Keratinocyte (primary cell): ENCODE results near the gene TTPAL. TPM values are rescaled to one million over a fixed set of nuclear protein-coding genes. Genes with fewer than 3 reads are reported as not detected.

Experiments used
- DNase-seq: peaks from one replicate; pipeline ENCODE4 v3.0.0-alpha.2; 2011; ENCODE audit warnings: low read depth, missing footprints, low spot score
- FAIRE-seq: peaks from 2 replicates; lab custom pipeline; 2011; peaks lifted over from hg19 to GRCh38; lab: Jason Lieb, UNC
- H2AFZ ChIP-seq: 2 replicates; pipeline ENCODE4 v1.6.0; 2012; ENCODE audit warnings: low read length, control low read depth, inconsistent platforms; ENCODE audit not compliant: control insufficient read depth
- H3K27ac ChIP-seq: 2 replicates; pipeline ENCODE4 v1.5.1; 2011; ENCODE audit warnings: low read length; ENCODE audit not compliant: control insufficient read depth, insufficient read depth
- H3K27me3 ChIP-seq: 3 replicates; pipeline ENCODE4 v1.6.0; 2011; ENCODE audit warnings: low read length; ENCODE audit not compliant: control insufficient read depth, insufficient read depth; ENCODE audit errors: extremely low read depth
- H3K36me3 ChIP-seq, 2 experiments: 2 replicates in 1 of 2; 3 replicates in 1 of 2; pipeline ENCODE4 v1.5.1; 2011; ENCODE audit warnings: low read length in 2 of 2, mild to moderate bottlenecking in 1 of 2; ENCODE audit not compliant: control insufficient read depth in 2 of 2, insufficient read depth in 2 of 2; ENCODE audit errors: extremely low read depth in 1 of 2
- H3K4me1 ChIP-seq: 3 replicates; pipeline ENCODE4 v1.5.1; 2011; ENCODE audit warnings: low read length; ENCODE audit not compliant: control insufficient read depth, insufficient read depth; ENCODE audit errors: extremely low read depth
- H3K4me2 ChIP-seq: 3 replicates; pipeline ENCODE4 v1.6.0; 2011; ENCODE audit warnings: low read depth, low read length; ENCODE audit not compliant: control insufficient read depth, insufficient read depth; ENCODE audit errors: extremely low read depth
- H3K4me3 ChIP-seq, 3 experiments: fragments of 200-600 bp in 1 of 3; sonication (generic) in 1 of 3; 2 replicates in 2 of 3; 3 replicates in 1 of 3; pipeline ENCODE4 v1.5.1; 2011 to 2016; ENCODE audit warnings: low read length in 3 of 3, mild to moderate bottlenecking in 3 of 3, control low read depth in 2 of 3, inconsistent platforms in 1 of 3, low read depth in 1 of 3, mixed read lengths in 1 of 3, mixed run types in 1 of 3, moderate library complexity in 1 of 3; ENCODE audit not compliant: control insufficient read depth in 2 of 3, insufficient read depth in 2 of 3; ENCODE audit errors: extremely low read depth in 1 of 3
- H3K79me2 ChIP-seq: 2 replicates; pipeline ENCODE4 v1.6.0; 2012; ENCODE audit warnings: low read length; ENCODE audit not compliant: control insufficient read depth, insufficient read depth
- H3K9ac ChIP-seq: 3 replicates; pipeline ENCODE4 v1.6.0; 2011; ENCODE audit warnings: low read length; ENCODE audit not compliant: control insufficient read depth, insufficient read depth; ENCODE audit errors: extremely low read depth
- H3K9me1 ChIP-seq: 3 replicates; pipeline ENCODE4 v1.6.0; 2011; ENCODE audit warnings: low read length; ENCODE audit not compliant: control insufficient read depth, insufficient read depth; ENCODE audit errors: extremely low read depth
- H3K9me3 ChIP-seq: 2 replicates; pipeline ENCODE4 v1.5.1; 2012; ENCODE audit warnings: low read depth, low read length; ENCODE audit not compliant: control insufficient read depth
- H4K20me1 ChIP-seq: 3 replicates; pipeline ENCODE4 v1.6.0; 2011; ENCODE audit warnings: low read length; ENCODE audit not compliant: control insufficient read depth, insufficient read depth; ENCODE audit errors: extremely low read depth
- EZH2 ChIP-seq: IDR thresholded peaks from one replicate; pipeline ENCODE4 v1.6.1; 2012; ENCODE audit warnings: inconsistent platforms, mild to moderate bottlenecking, low read length, moderate library complexity
- dilution Hi-C: fragments of 300-500 bp; cut with MboI; formaldehyde crosslinking; loops from one replicate; pipeline ENCODE4 v1.7.0; 2020; ENCODE audit warnings: low sequenced_read_pairs; ENCODE audit not compliant: extremely low pct_ligation_motif_present
- polyA plus RNA-seq, 5 experiments: library from polyadenylated mRNA; depleted of rRNA in 3 of 5; stranded (reverse) in 3 of 5; stranded (forward) in 1 of 5; unstranded in 1 of 5; fragments of >200 nt; gene quantifications; 1 replicate in 1 of 5; 2 replicates in 3 of 5; 3 replicates in 1 of 5; pipeline versions ENCODE4 v1.2.1 to v1.2.3, GENCODE V29; 2011 to 2012; ENCODE audit warnings: missing spikeins in 2 of 5, low read depth in 1 of 5, low replicate concordance in 1 of 5
- TF ChIP-seq, protein P1 (sequence below), 3 experiments: IDR thresholded peaks in 1 of 3; conservative IDR thresholded peaks in 1 of 3; optimal IDR thresholded peaks in 1 of 3; 2 replicates in 2 of 3; 3 replicates in 1 of 3; pipeline versions ENCODE3 to v1.5.1; 2011; ENCODE audit warnings: low read length in 3 of 3, mild to moderate bottlenecking in 3 of 3, moderate library complexity in 2 of 3, control low read depth in 1 of 3, inconsistent platforms in 1 of 3; ENCODE audit not compliant: insufficient read depth in 2 of 3; ENCODE audit errors: extremely low read depth in 1 of 3

The TTPAL gene
- polyA plus RNA-seq, 1 donor (not counting 4 experiments of a cell fraction or from before 2014, with no cell fraction given): 20.0 TPM

GRCh38 chr20:44502968-44503367 is 27.3 kb downstream of the TTPAL start:
- Histone ChIP-seq H3K9me3 (no peaks in the 10 kb centered on the region), H3K9ac (no peak overlapping the region), H3K4me2 (no peak overlapping the region), H3K4me1 (peaks cover under 1% of the 10 kb centered on the region), H3K27me3 (no peaks in the 10 kb centered on the region), H3K36me3 (peaks cover 32 to 54% of the 10 kb centered on the region in 2 experiments), H3K27ac (no peak overlapping the region), H3K9me1 (no peaks in the 10 kb centered on the region), H2AFZ (no peak overlapping the region), H3K79me2 (no peaks in the 10 kb centered on the region), H4K20me1 (no peaks in the 10 kb centered on the region), H3K4me3 (no peak overlapping the region)
- dilution Hi-C loops: no loop called here
- no peak for DNase-seq
- TF ChIP-seq, protein P1, sequence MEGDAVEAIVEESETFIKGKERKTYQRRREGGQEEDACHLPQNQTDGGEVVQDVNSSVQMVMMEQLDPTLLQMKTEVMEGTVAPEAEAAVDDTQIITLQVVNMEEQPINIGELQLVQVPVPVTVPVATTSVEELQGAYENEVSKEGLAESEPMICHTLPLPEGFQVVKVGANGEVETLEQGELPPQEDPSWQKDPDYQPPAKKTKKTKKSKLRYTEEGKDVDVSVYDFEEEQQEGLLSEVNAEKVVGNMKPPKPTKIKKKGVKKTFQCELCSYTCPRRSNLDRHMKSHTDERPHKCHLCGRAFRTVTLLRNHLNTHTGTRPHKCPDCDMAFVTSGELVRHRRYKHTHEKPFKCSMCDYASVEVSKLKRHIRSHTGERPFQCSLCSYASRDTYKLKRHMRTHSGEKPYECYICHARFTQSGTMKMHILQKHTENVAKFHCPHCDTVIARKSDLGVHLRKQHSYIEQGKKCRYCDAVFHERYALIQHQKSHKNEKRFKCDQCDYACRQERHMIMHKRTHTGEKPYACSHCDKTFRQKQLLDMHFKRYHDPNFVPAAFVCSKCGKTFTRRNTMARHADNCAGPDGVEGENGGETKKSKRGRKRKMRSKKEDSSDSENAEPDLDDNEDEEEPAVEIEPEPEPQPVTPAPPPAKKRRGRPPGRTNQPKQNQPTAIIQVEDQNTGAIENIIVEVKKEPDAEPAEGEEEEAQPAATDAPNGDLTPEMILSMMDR (optimal IDR thresholded peaks at IDR 0.05 in 1 of 3, IDR thresholded peaks at IDR 0.05 in 1 of 3, conservative IDR thresholded peaks at IDR 0.05 in 1 of 3; ENCODE audit: extremely low read depth in 1 of 3, insufficient read depth in 2 of 3, low read length in 3 of 3): no peak
- no peak for TF ChIP-seq EZH2
- FAIRE-seq: no peak

- H2AFZ ChIP-seq: no peak overlapping the region
- no peaks in the 10 kb centered on the region for H3K4me1 ChIP-seq
- no peak for TF ChIP-seq EZH2
- TF ChIP-seq, protein P1 (optimal IDR thresholded peaks at IDR 0.05 in 1 of 3, IDR thresholded peaks at IDR 0.05 in 1 of 3, conservative IDR thresholded peaks at IDR 0.05 in 1 of 3; ENCODE audit: extremely low read depth in 1 of 3, insufficient read depth in 2 of 3, low read length in 3 of 3): no peak
- H3K9ac ChIP-seq: no peak overlapping the region
- peaks cover 31 to 53% of the 10 kb centered on the region in 2 experiments for H3K36me3 ChIP-seq
- DNase-seq (no peak), FAIRE-seq (peak; percentile 20)
- H3K9me1 ChIP-seq: no peaks in the 10 kb centered on the region
- H3K27me3 ChIP-seq: no peaks in the 10 kb centered on the region
- no peak overlapping the region for H3K4me2 ChIP-seq
- no peaks in the 10 kb centered on the region for H4K20me1 ChIP-seq
- no peak overlapping the region for H3K4me3 ChIP-seq
- no peaks in the 10 kb centered on the region for H3K79me2 ChIP-seq
- dilution Hi-C loops: no loop called here
- no peak overlapping the region for H3K27ac ChIP-seq
- H3K9me3 ChIP-seq: no peaks in the 10 kb centered on the region
Measured at GRCh38 chr20:44504402-44505307, 29.0 kb downstream of the TTPAL start.
